Activated T-cell treated with anti-CD3 and anti-CD28 coated beads, Interleukin-2, amount 50 U/mL, for 24 hours (primary cell): ENCODE results near the gene SHKBP1.
"Not testable (repeated sequence)": the region's sequence is repeated elsewhere in the genome, so short reads cannot be mapped to it uniquely, and the experiment has no call there.

Source experiments
- DNase-seq: peaks from one replicate; pipeline ENCODE4 v3.0.0-alpha.2; 2020
- H3K27ac Mint-ChIP-seq: 2 replicates; pipeline ENCODE4 v1.8.0; 2020; ENCODE audit warnings: mild to moderate bottlenecking, mixed read lengths
- H3K27me3 Mint-ChIP-seq: 2 replicates; pipeline ENCODE4 v1.8.0; 2020; ENCODE audit warnings: mixed read lengths
- H3K36me3 Mint-ChIP-seq: 2 replicates; pipeline ENCODE4 v1.8.0; 2020; ENCODE audit warnings: low read depth, mixed read lengths
- H3K4me1 Mint-ChIP-seq: 2 replicates; pipeline ENCODE4 v1.8.0; 2020; ENCODE audit warnings: low read depth, mixed read lengths
- H3K4me3 Mint-ChIP-seq: 2 replicates; pipeline ENCODE4 v1.8.0; 2020; ENCODE audit warnings: mild to moderate bottlenecking, moderate library complexity, mixed read lengths
- H3K9me3 Mint-ChIP-seq: 2 replicates; pipeline ENCODE4 v1.8.0; 2020; ENCODE audit warnings: mixed read lengths

Gene SHKBP1

GRCh38 chr19:40576585-40577451, at the start of gene SHKBP1:
TSS of gene SHKBP1 (plus strand) at chr19:40576873. CDS start at chr19:40576900, 27 bp downstream.
- Mint-ChIP-seq H3K9me3 (no peaks in the 10 kb centered on the region), H3K4me3 (peak within 1 kb of the TSS; percentile 86), H3K27ac (peak within 1 kb of the TSS; percentile 88), H3K36me3 (peaks cover 34% of the 10 kb centered on the region), H3K27me3 (no peaks in the 10 kb centered on the region), H3K4me1 (peaks cover 24% of the 10 kb centered on the region)
- peak; percentile 95 for DNase-seq

- H3K4me1 Mint-ChIP-seq: peaks cover 11% of the 10 kb centered on the region
- H3K36me3 Mint-ChIP-seq: no peaks in the 10 kb centered on the region
- H3K27ac Mint-ChIP-seq: no peak overlapping the region
- peaks cover 22% of the 10 kb centered on the region for H3K27me3 Mint-ChIP-seq
- H3K4me3 Mint-ChIP-seq: no peak overlapping the region
- no peaks in the 10 kb centered on the region for H3K9me3 Mint-ChIP-seq
- DNase-seq: no peak
These were observed 48.6 kb upstream of the SHKBP1 start for GRCh38 chr19:40528078-40528477.

GRCh38 chr19:40528533-40529092, 48.1 kb upstream of the SHKBP1 start:
- Mint-ChIP-seq H3K4me3 (no peak overlapping the region), H3K36me3 (no peaks in the 10 kb centered on the region), H3K27ac (no peak overlapping the region), H3K27me3 (peaks cover 22% of the 10 kb centered on the region), H3K4me1 (peaks cover 11% of the 10 kb centered on the region), H3K9me3 (no peaks in the 10 kb centered on the region)
- DNase-seq: no peak

- peaks cover 22% of the 10 kb centered on the region for H3K27me3 Mint-ChIP-seq
- peak overlapping the region; percentile 16 for H3K27ac Mint-ChIP-seq
- DNase-seq: peak; percentile 96
- H3K9me3 Mint-ChIP-seq: no peaks in the 10 kb centered on the region
- H3K4me3 Mint-ChIP-seq: peak overlapping the region; percentile 37
- H3K36me3 Mint-ChIP-seq: no peaks in the 10 kb centered on the region
- peaks cover 11% of the 10 kb centered on the region for H3K4me1 Mint-ChIP-seq
These were observed 47.3 kb upstream of the SHKBP1 start for GRCh38 chr19:40529093-40529954.

- H3K27ac Mint-ChIP-seq: no peak overlapping the region
- H3K36me3 Mint-ChIP-seq: no peaks in the 10 kb centered on the region
- peak; percentile 45 for DNase-seq
- peak overlapping the region; percentile 37 for H3K4me3 Mint-ChIP-seq
- no peaks in the 10 kb centered on the region for H3K9me3 Mint-ChIP-seq
- peaks cover 11% of the 10 kb centered on the region for H3K4me1 Mint-ChIP-seq
- peaks cover 26% of the 10 kb centered on the region for H3K27me3 Mint-ChIP-seq
These were observed 46.4 kb upstream of the SHKBP1 start for GRCh38 chr19:40530091-40530901.

GRCh38 chr19:40533508-40533907, 43.2 kb upstream of the SHKBP1 start:
- Mint-ChIP-seq H3K4me3 (no peak overlapping the region), H3K36me3 (no peaks in the 10 kb centered on the region), H3K9me3 (no peaks in the 10 kb centered on the region), H3K27me3 (peaks cover 26% of the 10 kb centered on the region), H3K4me1 (peaks cover 11% of the 10 kb centered on the region), H3K27ac (no peak overlapping the region)
- DNase-seq: no peak

GRCh38 chr19:40534148-40534547, 42.5 kb upstream of the SHKBP1 start:
- H3K27me3 Mint-ChIP-seq: peaks cover 26% of the 10 kb centered on the region

GRCh38 chr19:40539070-40539469, 37.6 kb upstream of the SHKBP1 start:
- no peak for DNase-seq
- Mint-ChIP-seq H3K4me3 (no peak overlapping the region), H3K27me3 (peaks cover 6% of the 10 kb centered on the region), H3K9me3 (no peaks in the 10 kb centered on the region), H3K4me1 (no peaks in the 10 kb centered on the region), H3K36me3 (no peaks in the 10 kb centered on the region), H3K27ac (no peak overlapping the region)

More at GRCh38 chr19:40534148-40534547, 42.5 kb upstream of the SHKBP1 start:
- Mint-ChIP-seq H3K4me1 (peaks cover 11% of the 10 kb centered on the region), H3K9me3 (no peaks in the 10 kb centered on the region), H3K36me3 (no peaks in the 10 kb centered on the region), H3K27ac (no peak overlapping the region), H3K4me3 (no peak overlapping the region)
- DNase-seq: no peak

- no peak for DNase-seq
- no peaks in the 10 kb centered on the region for H3K36me3 Mint-ChIP-seq
- peaks cover 2% of the 10 kb centered on the region for H3K9me3 Mint-ChIP-seq
- H3K4me3 Mint-ChIP-seq: no peak overlapping the region
- H3K27ac Mint-ChIP-seq: no peak overlapping the region
- no peaks in the 10 kb centered on the region for H3K4me1 Mint-ChIP-seq
- peaks cover 13% of the 10 kb centered on the region for H3K27me3 Mint-ChIP-seq
These were observed 34.3 kb upstream of the SHKBP1 start for GRCh38 chr19:40542202-40542859.

- Mint-ChIP-seq H3K9me3 (peaks cover 2% of the 10 kb centered on the region), H3K4me1 (no peaks in the 10 kb centered on the region), H3K27me3 (peaks cover 20% of the 10 kb centered on the region), H3K4me3 (no peak overlapping the region), H3K27ac (no peak overlapping the region), H3K36me3 (no peaks in the 10 kb centered on the region)
- DNase-seq: no peak
These were observed 33.6 kb upstream of the SHKBP1 start for GRCh38 chr19:40543029-40543597.

GRCh38 chr19:40546153-40546841, 30.4 kb upstream of the SHKBP1 start:
- not testable (repeated sequence) for H3K4me3 Mint-ChIP-seq, H3K27ac Mint-ChIP-seq, H3K4me1 Mint-ChIP-seq, H3K36me3 Mint-ChIP-seq, H3K9me3 Mint-ChIP-seq, DNase-seq
- peaks cover 47% of the 10 kb centered on the region for H3K27me3 Mint-ChIP-seq

- H3K9me3 Mint-ChIP-seq, H3K36me3 Mint-ChIP-seq, H3K4me1 Mint-ChIP-seq, H3K27ac Mint-ChIP-seq, DNase-seq, H3K4me3 Mint-ChIP-seq: not testable (repeated sequence)
- H3K27me3 Mint-ChIP-seq: peaks cover 49% of the 10 kb centered on the region
These were observed 29.5 kb upstream of the SHKBP1 start for GRCh38 chr19:40547190-40547589.

GRCh38 chr19:40547836-40548235, 28.8 kb upstream of the SHKBP1 start:
- Mint-ChIP-seq H3K27ac (no peak overlapping the region), H3K4me1 (peaks cover 8% of the 10 kb centered on the region), H3K36me3 (no peaks in the 10 kb centered on the region), H3K4me3 (no peak overlapping the region), H3K9me3 (peaks cover 2% of the 10 kb centered on the region), H3K27me3 (peaks cover 54% of the 10 kb centered on the region)
- no peak for DNase-seq
